Activated T-cell treated with anti-CD3 and anti-CD28 coated beads, Interleukin-2, amount 50 U/mL, for 1 hour (primary cell): ENCODE results near the gene GSTM4.

ENCODE experiments used
- DNase-seq: peaks from one replicate; pipeline ENCODE4 v3.0.0-alpha.2; 2020

The GSTM4 gene

DNA sequence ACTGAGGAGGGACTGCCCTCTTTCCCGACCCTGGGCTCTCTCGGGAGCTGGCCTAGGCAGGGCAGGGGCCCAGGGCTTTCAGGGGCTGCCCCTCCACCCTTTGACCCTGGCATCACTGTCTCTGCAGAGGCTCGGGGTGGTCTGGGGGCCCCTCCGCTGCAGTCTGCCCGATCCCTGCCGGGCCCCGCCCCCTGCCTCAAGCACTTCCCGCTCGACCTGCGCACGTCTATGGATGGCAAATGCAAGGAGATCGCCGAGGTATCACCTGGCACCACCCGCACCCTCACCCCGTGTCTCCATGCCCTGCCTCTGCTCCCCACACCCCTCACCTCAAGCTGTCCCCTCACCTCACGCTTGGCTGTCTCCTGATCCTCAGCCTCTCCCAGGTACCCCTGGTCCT is 30.7 kb upstream of the GSTM4 start:
- no peak for DNase-seq

DNA sequence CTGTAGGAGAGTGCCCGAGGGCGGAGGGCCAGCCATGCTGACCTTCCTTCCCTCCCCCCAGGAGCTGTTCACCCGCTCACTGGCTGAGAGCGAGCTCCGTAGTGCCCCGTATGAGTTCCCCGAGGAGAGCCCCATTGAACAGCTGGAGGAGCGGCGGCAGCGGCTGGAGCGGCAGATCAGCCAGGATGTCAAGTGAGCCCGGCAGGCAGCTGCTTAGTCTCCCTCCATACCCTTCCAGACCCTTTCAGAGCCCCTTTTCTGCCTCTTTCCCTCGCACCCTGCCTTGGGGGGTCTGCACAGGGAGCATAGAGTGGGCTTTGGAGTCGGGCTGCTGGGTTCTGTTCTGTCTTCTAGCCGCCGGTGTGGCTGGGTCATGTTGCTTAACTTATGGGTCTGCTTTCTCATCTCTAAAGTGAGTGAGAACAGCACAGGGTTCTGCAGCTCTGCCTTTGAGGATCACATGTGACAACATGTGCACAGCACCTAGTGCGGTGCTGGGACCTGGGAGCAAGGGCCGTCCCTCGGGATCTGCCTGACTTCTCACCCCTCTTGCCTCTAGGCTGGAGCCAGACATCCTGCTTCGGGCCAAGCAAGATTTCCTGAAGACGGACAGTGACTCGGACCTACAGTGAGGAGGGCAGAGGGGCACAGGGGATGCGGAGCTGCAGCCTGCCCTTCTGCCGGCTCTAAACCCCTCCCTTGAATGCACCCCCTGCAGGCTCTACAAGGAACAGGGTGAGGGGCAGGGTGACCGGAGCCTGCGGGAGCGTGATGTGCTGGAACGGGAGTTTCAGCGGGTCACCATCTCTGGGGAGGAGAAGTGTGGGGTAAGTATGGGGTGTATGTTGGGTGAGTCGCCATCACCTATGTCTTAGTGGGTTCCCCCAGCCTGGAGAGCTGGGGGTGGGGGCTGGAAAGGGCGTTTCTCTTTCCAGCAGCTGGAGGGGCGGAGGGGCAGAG is 30.0 kb upstream of the GSTM4 start:
- no peak for DNase-seq

DNA sequence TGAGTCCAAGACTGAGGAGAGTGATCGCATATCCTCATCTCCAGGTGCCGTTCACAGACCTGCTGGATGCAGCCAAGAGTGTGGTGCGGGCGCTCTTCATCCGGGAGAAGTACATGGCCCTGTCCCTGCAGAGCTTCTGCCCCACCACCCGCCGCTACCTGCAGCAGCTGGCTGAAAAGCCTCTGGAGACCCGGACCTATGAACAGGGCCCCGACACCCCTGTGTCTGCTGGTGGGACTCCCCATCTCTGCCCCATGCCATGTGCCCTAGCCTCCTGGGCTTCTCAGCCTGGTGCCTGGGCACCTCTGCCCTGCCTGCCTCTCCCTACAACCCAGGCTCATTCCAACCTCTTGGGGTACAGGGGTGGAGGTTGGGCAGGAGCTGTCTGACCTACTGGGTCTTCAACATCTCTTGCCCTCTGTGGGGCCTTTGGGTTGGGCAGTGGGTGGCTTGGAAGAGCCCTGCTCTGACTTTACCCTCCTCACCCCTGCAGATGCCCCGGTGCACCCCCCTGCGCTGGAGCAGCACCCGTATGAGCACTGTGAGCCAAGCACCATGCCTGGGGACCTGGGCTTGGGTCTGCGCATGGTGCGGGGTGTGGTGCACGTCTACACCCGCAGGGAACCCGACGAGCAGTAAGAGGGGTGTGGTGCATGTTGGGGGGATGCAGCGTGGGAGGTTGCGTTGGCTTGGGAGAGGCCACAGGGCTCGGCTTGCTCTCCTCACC is 29.1 kb upstream of the GSTM4 start:
- DNase-seq: no peak

DNA sequence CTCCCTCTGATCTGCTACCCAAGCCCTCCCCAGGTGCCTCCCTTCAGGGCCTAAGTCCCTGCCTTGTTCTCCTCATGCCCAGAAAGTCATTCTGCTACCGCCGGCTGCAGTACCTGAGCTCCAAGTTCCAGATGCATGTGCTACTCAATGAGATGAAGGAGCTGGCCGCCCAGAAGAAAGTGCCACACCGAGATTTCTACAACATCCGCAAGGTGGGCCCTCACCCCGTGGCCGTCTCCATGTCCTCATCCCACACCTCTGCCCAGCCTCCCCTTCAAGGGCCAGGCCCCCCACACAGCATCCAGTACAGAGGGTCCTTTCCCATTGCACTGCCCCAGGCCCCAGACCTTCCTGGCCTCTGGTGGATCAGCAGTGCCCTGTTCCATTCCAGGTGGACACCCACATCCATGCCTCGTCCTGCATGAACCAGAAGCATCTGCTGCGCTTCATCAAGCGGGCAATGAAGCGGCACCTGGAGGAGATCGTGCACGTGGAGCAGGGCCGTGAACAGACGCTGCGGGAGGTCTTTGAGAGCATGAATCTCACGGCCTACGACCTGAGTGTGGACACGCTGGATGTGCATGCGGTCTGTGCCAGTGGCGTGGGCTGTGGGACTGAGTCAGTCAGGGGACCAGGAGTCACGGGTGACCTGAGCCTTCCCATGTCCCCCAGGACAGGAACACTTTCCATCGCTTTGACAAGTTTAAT is 28.1 kb upstream of the GSTM4 start:
- no peak for DNase-seq

DNA sequence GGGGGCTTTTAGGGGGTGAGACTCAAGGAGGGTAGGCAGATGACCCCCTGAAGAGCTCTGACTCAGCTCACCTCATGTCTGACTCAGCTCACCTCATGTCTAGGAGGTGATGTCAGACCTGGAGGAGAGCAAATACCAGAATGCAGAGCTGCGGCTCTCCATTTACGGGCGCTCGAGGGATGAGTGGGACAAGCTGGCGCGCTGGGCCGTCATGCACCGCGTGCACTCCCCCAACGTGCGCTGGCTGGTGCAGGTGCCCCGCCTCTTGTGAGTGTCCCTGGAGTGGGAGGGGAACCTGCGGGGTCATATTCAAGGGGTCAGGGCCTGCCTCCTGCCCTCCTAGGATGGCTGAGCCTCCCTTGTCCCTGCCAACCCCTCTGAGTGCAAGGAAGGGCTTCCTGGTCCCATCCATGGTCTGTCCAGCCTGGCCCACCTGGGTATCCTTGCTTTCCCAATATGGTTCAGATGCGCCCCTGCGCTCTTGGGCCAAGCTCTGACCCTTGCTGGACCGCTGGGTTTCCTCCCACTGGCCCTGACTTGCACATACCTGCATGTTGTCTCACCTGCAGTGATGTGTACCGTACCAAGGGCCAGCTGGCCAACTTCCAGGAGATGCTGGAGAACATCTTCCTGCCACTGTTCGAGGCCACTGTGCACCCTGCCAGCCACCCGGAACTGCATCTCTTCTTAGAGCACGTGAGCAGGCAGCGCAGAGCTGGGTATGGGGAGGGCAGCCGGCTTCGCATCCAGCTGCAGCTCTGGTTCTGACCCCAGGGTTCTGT is 27.2 kb upstream of the GSTM4 start:
- no peak for DNase-seq

DNA sequence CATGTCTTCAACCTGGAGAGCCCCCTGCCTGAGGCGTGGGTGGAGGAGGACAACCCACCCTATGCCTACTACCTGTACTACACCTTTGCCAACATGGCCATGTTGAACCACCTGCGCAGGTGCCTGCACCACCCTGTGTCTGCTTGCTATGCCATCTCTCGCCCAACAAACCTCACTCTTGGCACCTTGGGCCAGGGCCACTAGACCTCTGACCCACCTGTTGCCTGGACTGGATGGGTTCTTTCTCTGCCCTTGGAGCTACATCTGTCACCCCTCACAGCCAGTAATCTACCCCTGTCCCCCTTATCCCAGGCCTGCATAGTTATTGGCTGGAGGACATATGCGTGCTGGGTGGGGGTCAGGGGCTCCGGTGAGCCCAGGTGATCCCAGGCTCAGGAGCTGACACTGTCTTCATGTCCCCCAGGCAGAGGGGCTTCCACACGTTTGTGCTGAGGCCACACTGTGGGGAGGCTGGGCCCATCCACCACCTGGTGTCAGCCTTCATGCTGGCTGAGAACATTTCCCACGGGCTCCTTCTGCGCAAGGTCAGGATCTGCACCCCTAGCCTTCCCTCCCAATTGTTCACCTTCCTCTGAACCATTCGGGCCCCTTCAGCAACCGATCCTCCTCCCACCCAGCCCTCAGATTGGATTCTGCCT is 26.4 kb upstream of the GSTM4 start:
- DNase-seq: no peak

DNA sequence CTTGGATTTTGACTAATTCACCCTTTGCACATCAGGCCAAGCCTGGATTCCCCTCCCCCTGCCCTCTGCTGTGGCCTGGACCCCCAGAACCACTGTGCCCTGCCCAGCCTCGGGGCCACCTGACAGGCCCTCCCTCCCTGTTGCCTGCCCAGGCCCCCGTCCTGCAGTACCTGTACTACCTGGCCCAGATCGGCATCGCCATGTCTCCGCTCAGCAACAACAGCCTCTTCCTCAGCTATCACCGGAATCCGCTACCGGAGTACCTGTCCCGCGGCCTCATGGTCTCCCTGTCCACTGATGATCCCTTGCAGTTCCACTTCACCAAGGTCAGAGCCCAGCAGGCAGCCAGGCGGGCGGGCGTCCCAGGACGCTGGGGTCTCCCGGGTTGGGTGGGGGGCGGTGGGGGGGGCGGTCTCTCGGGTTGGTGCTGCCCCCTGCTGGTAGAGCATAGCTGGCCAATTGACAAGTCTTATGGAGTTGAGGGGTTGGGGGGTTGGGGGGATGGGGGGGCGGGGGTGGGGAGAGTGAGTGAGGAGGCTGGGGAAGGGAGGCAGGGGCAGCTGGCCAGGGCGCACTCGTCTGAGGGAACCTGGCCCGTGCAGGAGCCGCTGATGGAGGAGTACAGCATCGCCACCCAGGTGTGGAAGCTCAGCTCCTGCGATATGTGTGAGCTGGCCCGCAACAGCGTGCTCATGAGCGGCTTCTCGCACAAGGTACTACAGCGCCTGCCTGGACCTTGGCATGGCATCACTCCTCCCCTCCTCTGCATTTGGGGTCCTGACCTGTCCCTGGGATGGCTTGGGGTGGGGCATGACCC is 25.6 kb upstream of the GSTM4 start:
- peak; percentile 57 for DNase-seq

DNA sequence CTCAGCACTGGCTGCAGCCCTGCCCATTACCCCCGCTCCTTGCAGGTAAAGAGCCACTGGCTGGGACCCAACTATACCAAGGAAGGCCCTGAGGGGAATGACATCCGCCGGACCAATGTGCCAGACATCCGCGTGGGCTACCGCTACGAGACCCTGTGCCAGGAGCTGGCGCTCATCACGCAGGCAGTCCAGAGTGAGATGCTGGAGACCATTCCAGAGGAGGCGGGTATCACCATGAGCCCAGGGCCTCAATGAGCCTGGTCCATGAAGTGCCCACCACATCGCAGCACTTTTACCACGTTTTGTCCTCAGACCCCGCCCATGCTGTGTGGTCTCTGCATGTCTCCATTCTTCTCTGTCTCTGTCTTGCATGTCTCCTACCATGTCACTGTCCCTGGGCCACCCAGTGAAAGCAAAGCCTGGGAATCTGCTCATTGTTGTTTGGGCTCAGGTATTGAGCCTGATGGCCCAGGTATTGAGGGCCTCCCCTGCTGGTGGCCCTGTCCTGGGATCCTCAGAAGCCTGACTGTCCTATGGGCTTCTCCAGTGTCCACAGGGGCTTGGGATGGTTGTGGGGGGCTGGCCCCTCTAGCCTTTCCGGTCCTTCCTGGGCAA is 24.9 kb upstream of the GSTM4 start:
- no peak for DNase-seq

DNA sequence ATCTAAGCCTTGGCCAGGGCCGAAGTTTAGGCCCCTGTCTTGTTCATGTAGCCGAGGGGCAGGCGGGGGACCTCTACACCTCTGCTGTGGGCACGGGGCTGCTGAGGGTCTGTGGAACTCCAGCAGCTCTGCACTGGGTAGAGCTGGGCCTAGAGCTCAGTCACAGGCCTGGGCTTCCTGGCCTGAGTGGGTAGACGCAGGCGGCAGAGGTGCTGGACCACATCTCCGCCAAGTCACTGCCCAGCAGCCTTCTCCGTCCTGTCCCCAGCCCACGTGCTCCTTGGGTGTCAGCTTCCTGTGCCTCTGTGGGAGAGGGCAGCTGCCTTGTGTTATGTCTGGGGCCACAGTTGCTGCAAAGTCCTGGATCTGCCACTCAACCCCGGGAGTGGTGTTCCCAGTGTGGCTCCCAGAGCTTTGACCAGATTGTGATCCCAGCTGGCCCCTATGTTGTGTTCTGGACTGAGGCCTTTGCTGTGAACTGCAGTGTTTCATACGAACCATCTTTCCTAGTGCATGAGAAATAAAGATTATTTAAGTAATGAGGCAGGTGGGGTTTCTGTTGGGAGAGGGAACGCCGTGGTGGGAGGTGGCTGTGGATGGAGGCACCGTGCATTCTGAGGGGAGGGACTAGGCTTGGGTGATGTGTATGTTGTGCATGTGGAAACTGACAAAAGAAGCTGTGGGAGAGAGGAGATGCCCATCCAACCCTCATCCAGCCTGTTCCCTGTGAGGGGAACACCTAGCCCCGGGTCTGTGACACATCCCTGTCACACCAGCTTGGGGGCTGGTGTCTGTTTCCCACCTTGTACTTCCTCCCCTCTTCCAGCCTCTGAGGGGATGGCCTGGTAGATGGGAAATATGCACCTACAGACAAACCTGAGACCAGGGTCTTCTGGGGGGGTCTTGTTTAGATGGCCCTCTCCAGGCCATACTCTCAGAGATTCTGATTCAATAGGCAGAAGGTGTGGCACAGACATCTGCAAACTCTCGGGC is 24.1 kb upstream of the GSTM4 start:
- no peak for DNase-seq

DNA sequence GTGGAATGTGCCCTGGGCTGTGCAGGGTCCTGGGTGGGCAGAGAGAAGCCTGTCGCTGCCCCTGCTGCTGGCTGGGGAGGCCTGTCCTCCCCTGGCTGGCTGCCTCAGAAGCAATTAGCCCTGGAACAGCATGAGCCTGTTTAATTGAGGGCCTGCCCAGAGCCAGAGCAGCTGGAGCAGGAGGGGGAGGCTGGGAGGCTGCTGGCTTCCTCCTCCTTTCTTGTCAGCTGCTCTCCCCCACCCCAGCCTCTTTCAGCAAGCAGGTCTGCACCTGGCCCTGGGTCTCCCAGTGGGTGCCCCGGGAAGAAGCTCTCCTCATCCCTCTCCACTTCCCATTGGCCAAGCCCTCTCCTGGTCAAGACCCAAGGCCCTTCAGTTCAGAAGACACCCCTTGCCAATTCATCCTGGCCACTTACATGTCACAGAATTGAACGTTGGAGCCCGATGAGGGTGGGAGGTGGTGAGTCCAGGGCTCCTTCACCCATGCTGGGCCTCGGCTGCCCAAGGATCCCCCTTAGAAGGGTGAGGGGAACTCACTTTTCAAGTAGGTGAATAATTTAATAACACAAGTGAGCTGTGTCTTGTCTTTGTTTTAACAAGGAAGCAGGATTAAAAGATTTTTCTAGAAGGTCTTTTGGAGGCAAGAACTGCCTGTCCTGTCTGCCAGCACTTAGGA is 23.1 kb upstream of the GSTM4 start:
- no peak for DNase-seq

DNA sequence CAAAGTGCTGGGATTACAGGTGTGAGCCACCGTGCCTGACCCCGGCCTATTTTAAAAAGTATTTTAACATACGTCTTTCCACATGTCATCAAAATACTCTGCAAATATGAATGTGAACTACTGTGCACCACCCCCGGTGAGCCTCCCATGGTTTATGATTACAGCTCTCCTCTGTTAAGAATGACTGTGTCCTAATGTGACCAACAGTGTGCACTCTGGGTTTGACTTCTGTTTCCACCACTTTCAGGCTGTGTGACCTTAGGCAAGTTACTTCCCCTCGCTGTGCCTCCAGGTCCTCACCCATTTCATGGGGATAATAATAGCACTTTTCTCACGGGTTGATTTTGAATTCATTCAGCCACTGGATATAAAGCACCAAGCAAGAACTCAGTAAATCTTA is 21.6 kb upstream of the GSTM4 start:
- no peak for DNase-seq

DNA sequence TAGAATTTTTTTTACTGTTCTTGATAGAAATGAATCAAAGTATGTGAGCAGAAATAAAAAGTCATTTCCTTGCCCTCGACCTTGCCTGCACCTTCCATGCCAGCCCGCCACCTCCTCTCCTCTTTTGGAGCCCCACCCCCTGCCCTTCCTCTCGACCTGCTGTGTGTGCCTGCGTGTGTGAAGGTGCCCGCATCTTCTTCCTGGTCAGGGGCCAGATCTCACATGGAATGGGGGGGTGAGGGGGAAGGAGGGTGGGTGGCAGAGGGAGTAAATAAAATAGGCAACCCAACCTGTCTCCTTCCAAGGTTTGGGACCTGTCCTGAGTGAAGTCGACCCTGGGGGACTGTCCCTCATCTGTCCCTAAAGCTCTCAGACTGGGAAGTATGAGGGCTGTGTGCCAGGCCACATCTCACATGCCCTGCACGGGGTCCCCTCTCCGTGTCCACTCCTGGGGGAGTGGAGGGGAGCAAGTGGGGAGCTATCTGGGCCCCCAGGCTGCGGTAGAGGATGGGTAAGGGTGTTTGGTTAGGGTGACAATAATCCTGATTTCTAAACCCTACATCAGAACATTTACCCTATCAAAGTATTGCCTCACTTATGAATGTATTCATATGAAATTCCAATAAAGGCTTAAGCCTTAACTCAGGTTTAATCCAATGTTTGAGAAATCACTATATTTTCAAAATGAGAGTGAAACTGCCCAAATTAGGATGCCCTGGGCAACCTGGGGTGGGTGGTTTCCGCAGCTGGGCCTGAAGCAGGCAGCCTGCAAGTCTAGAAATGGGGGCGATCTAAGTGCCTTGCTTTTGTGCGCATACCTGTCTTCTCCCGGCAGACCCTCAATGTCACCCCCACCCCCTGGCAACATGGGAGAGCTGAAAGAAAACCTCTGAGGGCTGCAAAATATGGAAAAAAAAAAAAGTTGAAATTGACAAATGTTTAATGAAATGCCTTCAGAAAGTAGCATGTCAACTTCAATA is 20.8 kb upstream of the GSTM4 start:
- no peak for DNase-seq

DNA sequence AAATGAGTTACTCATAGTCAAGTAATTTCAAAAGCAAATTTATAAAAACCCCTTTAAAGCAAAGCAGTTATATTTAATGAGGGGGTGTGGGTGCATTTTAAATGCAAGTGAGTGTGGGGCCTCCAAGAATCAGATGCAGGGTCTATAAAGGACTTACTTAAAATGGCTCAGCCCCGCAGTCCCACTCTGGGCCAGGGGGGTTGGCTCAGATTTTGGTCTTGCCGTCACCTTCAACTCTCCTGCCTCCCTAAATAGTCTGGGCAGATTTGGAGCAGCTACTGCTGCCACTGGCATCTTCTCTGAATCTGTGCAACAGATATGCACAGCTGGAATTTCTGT is 20.1 kb upstream of the GSTM4 start:
- no peak for DNase-seq

DNA sequence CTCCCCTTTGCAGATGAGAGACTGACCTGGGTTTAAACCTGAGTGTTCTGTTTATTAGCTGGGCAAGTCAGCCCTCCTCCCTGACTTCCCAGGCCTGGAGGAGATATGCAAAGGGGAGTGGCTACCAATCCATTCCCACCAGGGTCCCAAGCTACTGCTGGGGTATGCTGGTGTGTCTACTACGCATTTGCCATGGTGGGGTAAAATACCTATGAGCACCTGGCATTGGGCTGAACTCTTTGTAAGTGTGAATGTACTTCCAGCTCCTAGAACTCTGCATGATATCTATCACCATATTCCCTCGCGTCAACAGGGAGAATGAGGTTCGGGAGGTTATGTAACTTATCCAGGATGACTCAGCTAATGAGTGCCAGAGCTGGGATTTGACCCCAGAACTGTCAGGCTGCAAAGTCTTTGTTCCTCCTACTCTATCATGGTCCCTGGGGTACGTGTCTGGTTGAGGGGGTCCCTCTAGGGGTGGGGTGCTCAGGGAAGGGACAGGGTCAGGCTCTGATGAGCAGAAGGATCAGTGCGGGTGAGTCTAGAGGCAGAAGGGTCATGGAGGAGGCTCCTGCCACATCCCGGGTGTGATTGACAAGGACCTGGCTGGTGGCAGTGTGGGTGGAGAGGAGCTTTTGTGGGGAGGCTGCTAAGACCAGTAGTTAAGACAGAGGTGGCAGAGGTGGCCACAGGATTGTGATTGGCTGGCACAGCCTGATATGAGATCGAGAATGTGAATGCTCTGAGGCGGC is 19.5 kb upstream of the GSTM4 start:
- no peak for DNase-seq

DNA sequence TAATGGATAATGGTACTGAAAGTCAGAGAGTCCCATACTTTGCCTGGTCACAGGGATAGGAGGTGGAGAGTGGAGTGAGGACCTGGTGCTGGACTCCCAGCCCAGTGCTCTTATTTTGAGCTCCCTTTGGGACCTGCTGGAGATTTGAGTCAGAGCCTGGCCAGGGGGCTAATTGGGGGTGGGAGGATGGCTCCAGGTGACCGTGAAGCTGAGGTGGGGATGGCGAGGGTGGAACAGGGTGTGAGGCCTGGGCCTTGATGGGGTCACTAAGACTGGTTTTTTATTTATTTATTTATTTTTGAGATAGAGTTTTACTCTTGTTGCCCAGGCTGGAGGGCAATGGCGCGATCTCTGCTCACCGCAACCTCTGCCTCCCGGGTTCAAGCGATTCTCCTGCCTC is 18.5 kb upstream of the GSTM4 start:
- no peak for DNase-seq

DNA sequence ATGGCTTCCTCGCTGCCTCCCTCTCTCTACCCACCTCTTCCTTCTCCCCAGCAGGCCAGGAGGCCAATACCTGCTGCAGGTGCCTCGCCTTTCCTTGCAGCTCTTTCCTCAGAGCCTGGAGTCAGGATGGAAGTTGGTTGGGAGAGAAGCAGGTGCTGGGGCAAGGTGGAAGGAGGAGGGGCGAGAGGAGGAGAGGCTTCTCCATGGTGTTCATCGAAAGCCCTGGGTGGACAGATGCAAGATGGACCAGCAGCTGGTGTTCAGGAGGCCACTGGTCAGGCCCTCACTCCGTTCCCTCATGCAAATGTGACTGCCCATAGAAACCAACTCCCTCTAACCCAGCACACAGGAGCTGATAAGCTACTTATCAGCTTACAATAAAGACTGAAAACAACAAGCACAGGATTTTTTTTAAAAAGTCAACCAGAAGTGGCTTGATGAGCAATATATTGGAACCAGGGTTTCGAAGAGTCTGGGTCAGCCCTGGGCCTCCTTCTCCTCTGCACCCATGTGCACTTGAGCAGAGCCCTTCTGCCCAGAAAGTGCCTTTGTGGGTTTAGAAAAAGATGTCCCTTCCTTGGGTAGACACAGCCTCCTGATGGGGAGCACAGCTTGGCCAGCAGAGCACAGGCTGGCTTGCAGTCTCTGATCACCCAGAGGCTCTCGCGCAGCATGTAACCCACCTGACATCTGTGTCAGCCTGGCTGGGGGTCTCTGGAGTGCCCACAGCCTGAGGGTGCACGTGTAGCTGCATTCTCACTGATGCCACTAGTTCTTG is 16.6 kb upstream of the GSTM4 start:
- no peak for DNase-seq
